A172 (cell line): ENCODE results near the gene EPHA6. TPM values are rescaled to one million over a fixed set of nuclear protein-coding genes. Genes with fewer than 3 reads are reported as not detected.

Source experiments
- DNase-seq: peaks from one replicate; pipeline ENCODE4 v3.0.0-alpha.2; 2015; ENCODE audit warnings: low spot score
- total RNA-seq: library from RNA; depleted of rRNA; stranded (reverse); fragments of >200 nt; shearing (Covaris generic); gene quantifications from 2 replicates; pipeline ENCODE4 v1.2.3, GENCODE V29; 2014

The EPHA6 gene
- total RNA-seq, 1 experiment from 2014 or later = not detected

DNA sequence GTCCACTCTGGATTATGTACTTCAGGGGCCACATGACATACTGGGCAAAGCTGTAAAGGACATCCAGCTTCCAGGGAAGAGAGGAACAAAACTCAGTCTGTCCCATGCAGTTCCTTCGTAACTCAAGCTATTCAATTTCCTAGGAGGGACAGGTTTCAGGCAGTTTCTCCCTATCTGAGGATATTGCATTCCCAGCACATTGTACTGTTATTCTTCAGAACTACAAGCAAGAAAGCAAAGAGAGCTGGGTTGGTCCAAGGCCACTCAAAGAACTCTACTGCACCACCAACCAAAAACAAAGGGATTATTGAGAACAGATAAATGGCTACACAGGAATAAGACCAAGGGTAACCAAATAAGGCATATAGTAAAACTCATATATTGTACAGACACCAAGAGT, 832.5 kb downstream of the EPHA6 start:
- DNase-seq = no peak

DNA sequence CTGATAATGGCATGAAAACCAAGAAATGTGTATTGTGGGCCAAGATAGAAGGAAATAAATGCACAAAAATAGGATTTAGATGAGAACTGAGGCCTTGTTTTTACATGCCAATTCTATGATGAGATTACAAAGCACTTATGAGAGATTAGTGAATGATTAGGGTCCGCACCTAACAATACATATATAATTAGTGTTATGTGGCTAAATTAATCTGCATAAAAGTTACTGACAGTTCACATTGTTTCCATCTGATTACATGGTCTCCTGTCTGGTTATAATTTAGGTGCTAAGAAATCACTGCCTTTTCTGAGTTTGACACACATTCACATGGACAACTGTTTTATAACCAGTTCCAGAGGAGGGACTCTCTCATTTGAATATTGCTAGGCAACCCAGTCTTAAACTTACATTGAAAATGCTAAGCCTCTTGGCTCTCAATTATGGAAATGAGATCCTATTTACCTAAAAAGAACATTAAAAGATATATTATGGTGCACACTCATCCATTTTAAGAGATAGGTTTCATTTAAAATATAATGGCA, 833.1 kb downstream of the EPHA6 start:
- no peak for DNase-seq

DNA sequence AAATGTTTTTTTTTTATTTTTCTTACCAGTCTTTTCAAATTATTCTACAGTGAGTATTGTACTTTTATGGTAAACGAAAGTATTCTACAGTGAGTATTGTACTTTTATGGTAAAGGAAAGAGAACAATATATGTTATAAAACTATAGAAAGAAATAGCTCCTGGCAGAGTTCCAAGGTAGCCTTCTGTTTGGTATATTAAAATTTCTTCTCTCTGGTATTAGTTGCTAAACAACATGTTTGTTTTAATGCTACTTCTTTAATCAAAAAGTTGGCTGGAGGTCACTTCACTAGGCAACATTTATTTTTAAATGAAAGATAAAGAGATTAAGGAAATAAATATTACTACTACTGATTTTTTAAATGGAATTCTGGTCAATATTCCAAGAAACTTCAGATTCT, 841.6 kb downstream of the EPHA6 start:
- no peak for DNase-seq

DNA sequence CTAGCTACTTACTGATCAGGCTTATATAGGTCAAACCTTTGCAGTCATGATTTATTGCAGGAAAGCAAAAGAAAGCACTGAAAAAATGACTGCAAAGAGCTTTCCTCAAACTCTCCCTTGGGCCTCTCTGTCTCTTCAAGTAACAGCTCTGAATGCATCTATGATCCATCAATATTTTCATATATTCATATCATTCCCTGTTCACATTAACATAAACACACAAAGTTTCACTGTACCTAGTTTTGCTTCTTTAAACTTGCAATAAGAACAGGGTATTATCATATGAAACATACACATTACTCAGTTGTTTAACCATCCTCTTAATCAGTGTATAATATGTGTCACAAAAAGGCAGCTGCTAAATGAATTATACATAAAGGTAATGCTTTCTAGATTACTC, 842.2 kb downstream of the EPHA6 start:
- no peak for DNase-seq

DNA sequence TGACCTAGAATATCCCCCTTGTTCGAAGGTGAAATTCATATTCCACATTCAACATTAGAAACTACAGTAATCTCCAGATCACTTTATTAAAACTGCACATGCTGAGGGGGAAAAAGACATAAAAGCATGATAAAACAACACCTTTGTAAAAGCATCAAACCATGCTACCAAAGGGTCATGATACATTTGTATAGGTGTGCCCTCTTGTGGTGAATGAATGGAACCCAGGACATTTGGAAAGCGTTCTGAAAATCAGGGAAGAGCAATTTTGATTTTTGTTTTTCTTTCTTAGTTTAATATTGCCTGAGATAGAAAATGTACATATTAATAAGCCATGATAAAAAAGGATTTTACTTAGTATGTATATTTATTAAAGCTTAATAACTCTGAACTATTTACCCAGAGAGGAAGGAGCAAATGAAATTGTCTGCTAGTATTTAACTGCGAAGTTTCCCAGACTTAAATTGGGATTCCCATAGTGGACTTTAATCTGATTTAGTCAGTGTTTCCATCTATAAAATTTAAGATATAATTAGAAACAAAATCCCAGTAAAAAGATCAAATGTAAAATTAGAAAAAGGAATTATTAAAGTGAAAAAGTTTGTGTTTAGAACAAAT, 844.4 kb downstream of the EPHA6 start:
- DNase-seq = peak; percentile 11

DNA sequence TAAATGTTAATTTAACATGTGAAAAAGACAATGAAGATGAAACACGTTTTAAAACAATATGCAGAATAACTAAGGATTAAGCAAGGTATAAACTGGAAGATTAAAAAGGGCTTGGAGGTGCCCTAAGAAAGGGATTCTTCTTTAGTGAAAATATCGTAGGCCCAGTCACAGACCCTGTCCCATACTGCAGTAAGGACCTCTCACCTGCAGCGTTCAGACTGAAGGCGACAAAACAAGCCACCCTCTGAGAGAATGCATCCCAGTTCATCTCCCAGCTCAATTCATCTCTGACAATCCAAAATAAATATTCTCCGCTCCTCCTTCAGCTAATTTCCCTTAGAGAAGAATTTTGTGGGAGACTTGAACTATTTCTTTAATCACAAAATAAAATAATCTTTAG, 847.9 kb downstream of the EPHA6 start:
- no peak for DNase-seq

DNA sequence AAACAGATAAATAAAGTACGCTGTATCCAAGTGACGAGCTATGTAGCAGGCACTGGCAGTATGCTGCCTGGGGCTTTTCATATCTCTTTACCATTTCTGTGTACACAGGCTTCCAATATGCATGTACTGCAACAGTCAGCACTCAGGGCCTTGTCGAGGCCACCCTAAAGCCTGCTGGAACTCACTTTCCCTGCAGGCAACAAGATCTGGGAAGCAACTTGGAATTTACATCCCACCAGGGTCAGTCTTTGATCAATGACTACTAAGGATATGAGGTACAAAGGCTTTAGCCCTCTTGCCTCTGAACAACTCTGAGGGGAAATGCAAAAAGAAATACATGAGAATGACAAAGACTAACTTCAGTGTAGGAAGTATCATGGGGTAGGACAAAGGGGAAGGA, 848.4 kb downstream of the EPHA6 start:
- no peak for DNase-seq

DNA sequence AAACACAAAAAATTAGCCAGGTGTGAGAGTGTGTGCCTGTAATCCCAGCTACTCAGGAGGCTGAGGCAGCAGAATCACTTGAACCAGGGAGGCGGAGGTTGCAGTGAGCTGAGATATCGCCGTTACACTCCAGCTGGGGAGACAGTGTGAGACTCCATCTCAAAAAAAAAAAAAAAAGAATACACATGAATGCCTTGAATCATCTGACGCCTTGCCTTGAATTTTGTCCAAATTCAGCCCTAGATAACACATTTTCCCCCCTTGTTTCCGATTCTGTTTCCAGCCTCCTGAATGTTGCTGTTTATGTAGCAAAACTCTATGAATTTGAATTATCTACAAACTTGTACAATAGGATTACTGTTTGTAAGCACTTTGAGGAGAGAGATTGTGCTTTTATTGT, 851.5 kb downstream of the EPHA6 start:
- DNase-seq = no peak

DNA sequence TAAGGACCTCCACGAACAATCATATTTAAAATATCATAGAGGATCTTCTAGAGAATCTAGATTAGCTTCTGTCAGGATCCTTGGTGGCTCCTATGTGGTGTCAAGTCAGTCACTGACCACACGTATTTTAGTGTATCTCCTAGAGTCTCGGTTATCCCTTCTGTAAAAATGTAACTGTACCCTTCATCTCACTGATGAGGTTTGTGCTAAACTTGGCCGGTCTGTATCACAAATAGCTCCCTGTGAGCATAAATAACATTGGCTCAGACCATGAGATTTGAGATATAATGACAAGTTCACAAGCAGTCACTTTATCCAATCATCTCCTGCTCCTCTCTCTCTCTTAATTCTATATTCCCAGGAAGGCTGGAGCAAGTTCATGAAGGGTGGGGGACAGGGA, 856.6 kb downstream of the EPHA6 start:
- no peak for DNase-seq

DNA sequence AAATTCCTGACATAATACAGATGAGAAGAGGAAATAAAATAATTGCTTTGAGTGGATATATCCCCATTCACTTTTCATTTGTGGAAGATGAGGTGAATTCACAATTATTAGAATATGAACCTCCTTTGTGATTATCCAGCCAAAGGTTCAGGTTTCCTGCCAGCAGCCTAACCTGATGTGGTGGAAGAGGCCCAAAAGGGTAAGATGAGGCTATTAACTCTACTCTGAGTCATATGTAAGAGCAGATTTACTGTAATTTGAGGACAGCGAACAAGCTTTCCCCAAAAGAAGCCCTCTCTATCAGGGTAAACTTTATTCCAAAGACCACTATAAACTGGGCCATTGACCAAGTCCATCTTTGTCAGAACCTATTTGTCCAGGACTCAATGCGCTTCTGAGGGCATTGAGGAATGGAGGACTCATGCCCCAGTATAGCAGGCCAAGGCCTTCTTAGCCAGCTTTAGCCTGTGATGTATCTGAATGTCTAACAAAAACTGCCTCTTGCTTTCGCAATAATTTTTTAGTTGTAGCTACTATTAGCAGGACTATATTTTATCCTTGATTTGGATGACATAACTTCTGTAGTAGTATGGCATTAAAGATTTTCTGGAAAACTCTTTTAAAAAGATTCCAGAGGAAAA, 859.1 kb downstream of the EPHA6 start:
- DNase-seq = no peak

DNA sequence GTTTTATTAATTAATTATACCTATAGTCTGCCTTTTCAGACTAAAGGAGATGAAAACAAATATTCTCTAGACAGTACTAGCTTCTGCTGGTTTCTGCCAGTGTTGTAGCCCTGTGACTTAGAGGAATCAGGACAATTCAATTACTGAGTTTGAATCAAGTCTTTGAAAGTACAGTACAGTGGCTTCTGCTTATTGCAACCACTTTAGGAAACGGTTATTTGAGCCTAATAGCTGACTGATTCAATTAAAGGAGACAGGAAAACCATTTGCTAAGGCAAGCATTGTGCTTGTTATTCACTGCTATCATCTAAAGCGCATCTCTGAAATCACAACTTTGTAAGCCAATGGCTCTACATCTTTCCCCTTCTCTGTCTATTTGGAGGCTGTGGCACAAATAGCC, 860.1 kb downstream of the EPHA6 start:
- DNase-seq = no peak

DNA sequence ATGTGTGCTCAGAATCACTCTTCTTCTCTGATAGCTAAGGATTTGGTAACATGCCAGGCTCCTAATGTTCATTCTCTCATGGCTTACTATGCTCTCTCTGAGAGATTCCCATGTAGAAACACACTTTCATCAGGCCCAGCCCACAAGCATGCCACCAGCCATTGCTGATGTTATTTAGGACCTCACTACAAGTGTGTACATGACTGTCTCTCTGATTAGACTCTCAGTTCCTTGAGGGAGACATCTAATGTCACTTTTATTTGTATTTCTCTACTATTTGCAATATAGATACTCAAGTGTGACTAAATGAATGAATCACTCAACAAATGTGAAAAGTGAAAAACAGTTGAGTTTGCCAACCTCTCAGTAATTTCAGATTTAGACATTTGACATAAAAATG, 865.8 kb downstream of the EPHA6 start:
- DNase-seq = no peak

DNA sequence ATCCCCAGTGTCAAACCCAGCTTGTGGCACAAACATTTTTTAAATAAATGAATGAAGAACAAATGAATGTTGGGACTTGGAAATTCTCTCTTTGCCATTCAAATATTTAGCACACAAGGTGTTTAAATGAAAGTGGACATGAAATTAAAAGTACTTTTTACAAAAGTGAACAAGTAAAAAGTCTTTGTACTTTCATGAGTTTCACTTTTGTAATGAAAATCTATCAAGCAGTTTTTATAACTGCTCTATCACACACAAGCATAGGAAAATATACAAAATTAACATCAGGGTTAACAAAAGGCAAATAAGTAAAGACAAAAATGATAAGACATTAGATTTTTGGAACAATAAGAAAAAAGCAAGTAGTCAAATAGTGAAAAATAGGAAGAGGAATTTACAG, 866.3 kb downstream of the EPHA6 start:
- no peak for DNase-seq

DNA sequence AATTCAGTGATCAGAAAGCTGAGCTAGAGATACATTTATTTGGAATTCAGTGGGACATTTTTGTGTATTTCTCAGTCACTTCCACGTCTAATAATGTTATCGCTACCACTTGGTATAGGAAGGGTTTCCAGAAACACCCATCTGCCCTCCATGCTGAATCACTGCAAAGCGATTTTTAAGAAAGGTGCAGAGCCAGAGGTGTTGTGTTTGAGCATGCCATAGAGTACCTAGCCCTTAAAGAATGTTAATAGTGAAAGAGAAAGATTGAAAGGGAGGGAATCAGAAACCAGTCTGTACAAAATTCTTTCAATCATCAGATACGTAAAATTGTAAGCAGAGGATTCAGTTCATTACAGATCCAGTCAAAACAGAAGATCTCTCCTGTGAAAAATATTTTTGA, 870.1 kb downstream of the EPHA6 start:
- DNase-seq = no peak

DNA sequence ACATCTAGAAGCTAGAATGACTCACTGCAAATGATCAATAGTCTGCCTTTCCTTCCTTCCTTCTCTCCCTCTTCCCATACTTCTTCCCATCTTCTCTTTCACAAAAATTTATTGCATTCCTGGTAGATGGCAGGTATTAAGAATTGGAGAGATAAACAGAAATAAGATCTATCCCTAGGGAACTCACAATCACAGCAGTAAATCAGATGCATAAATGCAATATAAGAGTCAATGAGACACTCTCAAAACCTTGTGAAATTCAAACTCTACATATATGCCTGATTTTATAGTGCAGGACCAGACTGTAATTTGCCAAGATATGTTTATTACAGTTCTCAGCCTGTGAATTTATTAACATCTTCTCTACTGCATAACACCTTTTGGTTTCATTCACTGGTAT, 871.9 kb downstream of the EPHA6 start:
- DNase-seq = no peak

DNA sequence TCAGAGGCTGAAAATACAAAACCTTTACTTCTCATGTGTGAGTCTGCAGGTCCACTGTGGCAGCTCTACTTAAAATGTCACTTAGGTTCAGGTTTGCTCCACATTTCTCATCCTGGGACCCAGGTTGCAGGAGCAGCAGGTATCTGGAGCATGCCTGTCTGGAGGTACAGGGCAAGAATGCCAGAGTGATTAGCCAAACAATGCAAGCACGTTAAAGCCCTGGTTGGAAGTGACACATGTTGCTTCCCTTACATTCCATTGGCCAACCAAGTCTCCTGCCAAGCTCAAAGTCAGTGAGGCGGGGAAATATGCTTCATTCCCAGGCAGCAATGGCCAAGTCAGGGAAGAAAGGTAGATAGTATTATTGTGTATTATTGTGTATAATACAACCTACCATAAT, 873.3 kb downstream of the EPHA6 start:
- DNase-seq = no peak

DNA sequence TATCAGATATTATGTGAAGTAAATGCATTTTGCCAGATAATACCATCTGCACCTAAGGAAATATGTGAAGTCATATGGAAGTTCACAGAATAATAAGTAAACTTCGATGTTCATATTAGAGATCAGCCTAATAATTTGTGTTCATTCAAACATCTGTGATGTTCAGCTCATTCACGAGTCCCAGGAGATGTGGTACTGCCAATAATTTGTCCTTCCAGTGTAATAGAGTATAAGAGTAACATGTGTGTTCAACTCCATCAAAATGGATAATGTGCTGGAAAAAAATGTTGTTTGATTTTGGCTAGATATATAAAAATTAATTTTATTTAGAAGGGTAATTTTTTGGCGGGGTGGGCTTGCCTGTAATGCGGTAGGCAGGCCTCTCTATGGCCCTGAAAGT, 874.7 kb downstream of the EPHA6 start:
- no peak for DNase-seq

DNA sequence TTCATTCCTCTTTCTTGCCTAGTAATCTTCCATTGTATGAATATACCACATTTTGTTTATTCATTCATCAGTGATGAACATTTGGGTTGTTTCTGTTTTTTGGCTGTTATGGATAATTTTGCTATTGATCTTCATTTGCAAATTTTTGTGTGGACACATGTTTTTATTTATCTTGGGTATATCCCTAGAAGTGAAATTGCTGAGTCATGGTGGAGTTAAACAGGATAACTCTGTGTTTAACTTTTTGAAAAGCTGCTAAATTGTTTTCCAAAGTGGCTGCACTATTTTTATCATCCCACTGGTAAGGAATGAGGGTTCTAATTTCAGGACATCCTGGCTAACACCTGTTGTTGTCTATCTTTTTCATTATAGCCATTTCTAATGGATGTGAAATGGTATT, 875.6 kb downstream of the EPHA6 start:
- no peak for DNase-seq

DNA sequence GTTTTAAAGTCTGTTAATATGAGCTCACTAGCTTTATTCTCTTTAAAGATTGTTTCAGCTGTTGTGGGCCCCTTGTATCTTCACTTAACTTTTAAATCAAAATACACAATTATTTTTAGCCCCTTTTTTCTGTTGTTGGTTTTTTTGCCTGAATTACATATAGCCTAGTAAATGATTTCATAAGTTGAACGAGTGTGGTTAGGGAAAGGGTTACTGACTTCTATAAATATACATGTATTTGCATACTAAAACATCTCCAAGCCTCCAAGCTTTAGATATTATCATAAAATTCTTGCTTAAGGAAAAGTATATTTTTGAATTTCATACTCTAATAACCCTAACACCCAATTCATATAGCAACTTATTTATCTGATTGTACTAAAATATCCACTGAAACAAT, 877.0 kb downstream of the EPHA6 start:
- DNase-seq = no peak

DNA sequence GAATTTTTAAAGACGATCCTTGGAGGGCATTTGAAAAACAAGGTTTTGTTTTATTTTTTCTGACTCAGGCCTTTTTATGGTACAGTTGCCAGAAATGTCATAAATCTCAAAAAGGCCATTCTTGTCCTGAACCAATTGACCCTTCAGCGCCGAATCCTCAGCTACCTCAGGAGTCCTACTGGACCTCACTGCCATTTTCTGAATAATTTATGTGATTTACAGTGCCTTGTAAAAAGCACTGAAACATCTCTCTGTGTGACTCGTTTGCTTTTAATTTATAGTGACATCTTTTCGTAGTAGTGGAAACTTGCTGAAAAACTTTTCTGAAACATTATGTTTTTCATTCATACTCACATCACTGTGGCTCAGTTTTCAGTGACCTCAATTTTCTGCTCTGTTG, 878.0 kb downstream of the EPHA6 start:
- no peak for DNase-seq

DNA sequence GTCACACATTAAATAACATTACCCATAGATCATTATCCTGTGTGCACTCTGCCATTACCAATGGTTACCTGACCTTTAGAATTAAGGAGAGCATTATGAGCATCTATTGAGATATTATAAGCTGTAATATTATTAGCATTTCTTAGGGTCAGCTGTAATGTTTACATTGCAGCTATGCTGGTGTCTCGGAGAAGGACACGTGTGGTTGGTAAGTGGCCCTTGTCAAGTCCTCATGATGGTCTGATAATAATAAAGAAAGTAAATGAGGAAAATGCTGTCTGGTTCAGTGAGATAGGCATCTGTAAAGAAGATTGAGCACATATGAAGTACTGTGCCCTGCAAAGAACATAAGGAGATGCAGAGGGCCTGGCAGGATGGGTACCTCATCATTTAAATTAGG, 878.4 kb downstream of the EPHA6 start:
- DNase-seq = no peak

DNA sequence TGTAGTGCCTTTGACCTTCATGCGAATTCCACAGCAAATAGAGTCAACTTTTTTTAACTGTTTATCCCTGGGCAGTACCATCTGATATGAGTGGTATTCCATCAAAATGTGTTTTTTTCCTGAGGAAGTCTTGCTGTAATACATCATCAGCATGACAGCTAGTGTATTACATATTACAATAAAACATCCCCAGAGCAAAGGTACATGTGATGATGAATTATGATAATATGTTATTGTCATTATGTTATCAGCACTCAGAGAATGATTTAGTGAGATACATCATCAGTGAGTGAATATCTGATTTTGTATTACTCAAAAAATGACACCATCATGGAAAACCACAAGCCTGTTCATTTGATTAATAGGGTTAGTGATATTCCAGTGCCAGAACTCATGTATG, 880.5 kb downstream of the EPHA6 start:
- no peak for DNase-seq

DNA sequence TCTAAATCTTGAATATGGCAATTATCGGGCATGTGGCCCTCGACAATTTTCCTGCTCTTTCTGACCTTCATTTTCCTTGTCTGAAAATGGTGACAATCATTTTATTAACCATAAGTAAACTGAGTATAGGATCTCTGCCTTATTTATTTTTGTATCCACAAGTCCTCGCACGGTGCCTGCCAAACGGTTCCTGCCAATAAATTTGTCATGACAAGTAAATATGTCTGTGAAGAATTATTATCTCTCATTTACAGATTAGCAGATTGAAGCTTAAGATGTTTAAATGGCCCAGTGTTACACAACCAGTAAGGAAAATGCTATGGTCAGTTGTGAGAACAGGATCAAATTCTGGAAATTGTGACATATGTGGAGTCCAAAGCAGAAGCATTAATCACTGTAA, 884.3 kb downstream of the EPHA6 start:
- no peak for DNase-seq

DNA sequence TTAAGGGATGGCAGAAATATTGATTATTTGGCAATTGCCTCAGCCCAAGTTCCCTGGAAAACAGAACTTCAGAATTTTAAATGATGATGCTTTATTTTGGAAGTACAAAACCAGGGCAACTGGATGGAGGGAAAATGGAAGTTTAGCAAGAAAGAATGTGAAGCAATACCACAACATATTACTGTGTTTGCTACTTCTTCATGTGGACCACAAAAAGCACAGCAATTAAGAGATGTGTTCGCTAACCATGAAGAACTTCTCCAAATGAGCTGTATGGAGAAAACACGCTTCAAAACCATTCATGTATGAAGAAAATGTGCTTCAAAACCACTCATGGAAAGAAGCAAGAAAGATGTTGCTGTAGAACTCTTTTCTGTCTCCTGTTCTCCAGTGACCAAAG, 885.5 kb downstream of the EPHA6 start:
- DNase-seq = no peak
